ENCODE data around the gene EPAS1.

The EPAS1 gene

GRCh38 chr2:46296840-46297545, at the start of gene EPAS1:
Gene EPAS1 (plus strand): TSS chr2:46297407. CDS start chr2:46297912, 505 bp downstream.
- H3K4me3 ChIP-seq (ENCODE audit: low read depth in 1 of 2, low read length in 2 of 2) = peak within 1 kb of the TSS; percentile 86 to 89
- no peaks in the 10 kb centered on the region for H3K27me3 ChIP-seq (ENCODE audit: control insufficient read depth in 1 of 2, insufficient read depth in 2 of 2, low read length in 2 of 2)
- H3K9me3 ChIP-seq (ENCODE audit: control insufficient read depth in 1 of 2, low read length in 2 of 2) = no peaks in the 10 kb centered on the region
- no peaks in the 10 kb centered on the region for H3K36me3 ChIP-seq (ENCODE audit: control insufficient read depth in 1 of 2, insufficient read depth in 2 of 2, low read length in 2 of 2)
- peaks cover 22 to 28% of the 10 kb centered on the region in 2 donors for H3K4me1 ChIP-seq (ENCODE audit: control insufficient read depth in 1 of 2, insufficient read depth in 2 of 2, low read length in 2 of 2)
- peak within 1 kb of the TSS; percentile 78 to 91 for H3K9ac ChIP-seq (ENCODE audit: low read depth in 1 of 2, low read length in 2 of 2)
- peak within 1 kb of the TSS; percentile 94 for H3K27ac ChIP-seq (ENCODE audit: low read depth, low read length)

DNA sequence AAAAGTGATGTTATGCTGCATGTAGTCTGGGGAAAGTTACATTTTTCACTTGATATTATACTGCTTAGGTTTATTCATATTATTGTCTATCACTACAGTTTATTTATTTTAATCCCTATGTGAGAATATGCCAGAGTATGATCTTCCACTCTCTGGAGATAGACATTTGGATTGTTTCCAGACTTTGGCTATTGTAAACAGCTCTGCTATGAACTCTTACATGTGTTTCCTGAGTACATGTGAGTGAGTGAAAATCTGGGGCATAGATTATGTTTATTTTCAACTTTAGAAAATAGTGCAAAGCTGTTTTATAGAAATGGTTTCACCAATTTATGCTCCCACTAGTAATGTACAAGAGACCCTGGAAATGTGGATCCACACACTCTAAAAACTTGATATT, 49.0 kb upstream of the EPAS1 start:
- Histone ChIP-seq H3K27ac (ENCODE audit: low read depth, low read length) (no peak overlapping the region), H3K9ac (ENCODE audit: low read depth in 1 of 2, low read length in 2 of 2) (no peak overlapping the region), H3K4me3 (ENCODE audit: low read depth in 1 of 2, low read length in 2 of 2) (no peak overlapping the region), H3K4me1 (ENCODE audit: control insufficient read depth in 1 of 2, insufficient read depth in 2 of 2, low read length in 2 of 2) (no peaks in the 10 kb centered on the region), H3K27me3 (ENCODE audit: control insufficient read depth in 1 of 2, insufficient read depth in 2 of 2, low read length in 2 of 2) (no peaks in the 10 kb centered on the region), H3K36me3 (ENCODE audit: control insufficient read depth in 1 of 2, insufficient read depth in 2 of 2, low read length in 2 of 2) (no peaks in the 10 kb centered on the region), H3K9me3 (ENCODE audit: control insufficient read depth in 1 of 2, low read length in 2 of 2) (no peaks in the 10 kb centered on the region)

DNA sequence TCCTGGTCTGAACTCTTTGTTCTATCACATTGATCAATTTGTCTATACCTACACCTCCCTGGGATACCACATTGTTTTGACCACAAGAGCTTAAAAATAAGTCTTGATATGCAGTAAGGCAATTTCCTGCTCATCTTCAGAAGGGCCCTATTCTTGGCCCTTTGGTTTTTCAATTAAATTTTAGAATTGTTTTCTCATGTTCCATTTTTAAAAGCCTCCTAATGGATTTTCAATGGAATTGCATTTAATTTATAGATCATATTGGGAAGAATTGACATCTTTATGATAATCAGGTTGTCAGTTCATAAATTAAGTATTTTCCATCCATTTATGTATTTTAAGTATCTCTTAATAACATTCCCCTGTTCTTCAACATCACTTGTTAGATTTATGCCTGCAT, 47.6 kb upstream of the EPAS1 start:
- Histone ChIP-seq H3K4me1 (ENCODE audit: control insufficient read depth in 1 of 2, insufficient read depth in 2 of 2, low read length in 2 of 2) (no peaks in the 10 kb centered on the region), H3K9me3 (ENCODE audit: control insufficient read depth in 1 of 2, low read length in 2 of 2) (no peaks in the 10 kb centered on the region), H3K9ac (ENCODE audit: low read depth in 1 of 2, low read length in 2 of 2) (no peak overlapping the region), H3K36me3 (ENCODE audit: control insufficient read depth in 1 of 2, insufficient read depth in 2 of 2, low read length in 2 of 2) (no peaks in the 10 kb centered on the region), H3K27me3 (ENCODE audit: control insufficient read depth in 1 of 2, insufficient read depth in 2 of 2, low read length in 2 of 2) (no peaks in the 10 kb centered on the region), H3K4me3 (ENCODE audit: low read depth in 1 of 2, low read length in 2 of 2) (no peak overlapping the region), H3K27ac (ENCODE audit: low read depth, low read length) (no peak overlapping the region)

DNA sequence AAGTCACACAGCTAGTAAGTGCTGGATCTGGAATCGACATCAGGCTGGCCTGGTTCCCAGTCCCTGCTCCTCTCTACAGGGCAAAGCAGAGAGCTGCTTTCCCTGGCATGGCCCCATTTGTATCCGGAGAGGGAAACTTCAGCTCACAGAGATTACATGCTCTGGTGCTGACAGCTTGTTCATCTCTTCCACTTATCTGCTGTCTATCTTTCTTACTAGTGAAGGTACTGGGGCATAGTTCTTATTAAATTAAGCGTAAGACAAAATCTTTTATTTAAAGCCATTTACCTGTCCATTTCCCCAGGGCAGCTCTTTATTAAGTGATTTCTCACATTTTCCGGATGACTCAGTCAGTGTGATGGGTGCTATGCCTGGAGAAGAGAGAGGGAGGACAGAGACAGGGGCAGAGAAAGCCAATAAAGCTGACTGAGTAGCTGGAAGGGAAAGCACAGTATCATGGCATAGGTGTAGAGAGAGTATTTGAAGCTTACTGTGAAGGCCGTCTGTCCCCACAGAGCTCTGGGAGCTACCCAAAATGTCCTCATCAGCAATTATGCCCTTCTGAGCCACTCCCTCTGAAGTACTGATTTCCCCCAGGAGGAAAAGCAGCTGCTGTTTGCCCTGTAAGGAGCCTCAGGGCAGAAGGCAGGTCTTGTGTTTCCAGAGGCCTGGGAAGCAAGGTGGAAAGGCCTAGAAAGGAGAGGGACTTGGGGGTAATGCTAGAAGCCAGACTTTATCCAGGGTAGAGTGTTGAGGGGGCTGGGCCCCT, 44.1 kb upstream of the EPAS1 start:
- H3K27ac ChIP-seq (ENCODE audit: low read depth, low read length) = no peak overlapping the region
- no peaks in the 10 kb centered on the region for H3K9me3 ChIP-seq (ENCODE audit: control insufficient read depth in 1 of 2, low read length in 2 of 2)
- H3K9ac ChIP-seq (ENCODE audit: low read depth in 1 of 2, low read length in 2 of 2) = no peak overlapping the region
- no peaks in the 10 kb centered on the region for H3K36me3 ChIP-seq (ENCODE audit: control insufficient read depth in 1 of 2, insufficient read depth in 2 of 2, low read length in 2 of 2)
- H3K4me3 ChIP-seq (ENCODE audit: low read depth in 1 of 2, low read length in 2 of 2) = no peak overlapping the region
- H3K27me3 ChIP-seq (ENCODE audit: control insufficient read depth in 1 of 2, insufficient read depth in 2 of 2, low read length in 2 of 2) = no peaks in the 10 kb centered on the region
- H3K4me1 ChIP-seq (ENCODE audit: control insufficient read depth in 1 of 2, insufficient read depth in 2 of 2, low read length in 2 of 2) = no peaks in the 10 kb centered on the region

- Histone ChIP-seq H3K4me3 (ENCODE audit: low read depth in 1 of 2, low read length in 2 of 2) (no peak overlapping the region), H3K27ac (ENCODE audit: low read depth, low read length) (no peak overlapping the region), H3K4me1 (ENCODE audit: control insufficient read depth in 1 of 2, insufficient read depth in 2 of 2, low read length in 2 of 2) (peaks cover 3 to 5% of the 10 kb centered on the region in 2 donors), H3K9me3 (ENCODE audit: control insufficient read depth in 1 of 2, low read length in 2 of 2) (no peaks in the 10 kb centered on the region), H3K9ac (ENCODE audit: low read depth in 1 of 2, low read length in 2 of 2) (no peak overlapping the region), H3K36me3 (ENCODE audit: control insufficient read depth in 1 of 2, insufficient read depth in 2 of 2, low read length in 2 of 2) (no peaks in the 10 kb centered on the region), H3K27me3 (ENCODE audit: control insufficient read depth in 1 of 2, insufficient read depth in 2 of 2, low read length in 2 of 2) (no peaks in the 10 kb centered on the region)
Observed at GRCh38 chr2:46254474-46254873, 42.7 kb upstream of the EPAS1 start.

DNA sequence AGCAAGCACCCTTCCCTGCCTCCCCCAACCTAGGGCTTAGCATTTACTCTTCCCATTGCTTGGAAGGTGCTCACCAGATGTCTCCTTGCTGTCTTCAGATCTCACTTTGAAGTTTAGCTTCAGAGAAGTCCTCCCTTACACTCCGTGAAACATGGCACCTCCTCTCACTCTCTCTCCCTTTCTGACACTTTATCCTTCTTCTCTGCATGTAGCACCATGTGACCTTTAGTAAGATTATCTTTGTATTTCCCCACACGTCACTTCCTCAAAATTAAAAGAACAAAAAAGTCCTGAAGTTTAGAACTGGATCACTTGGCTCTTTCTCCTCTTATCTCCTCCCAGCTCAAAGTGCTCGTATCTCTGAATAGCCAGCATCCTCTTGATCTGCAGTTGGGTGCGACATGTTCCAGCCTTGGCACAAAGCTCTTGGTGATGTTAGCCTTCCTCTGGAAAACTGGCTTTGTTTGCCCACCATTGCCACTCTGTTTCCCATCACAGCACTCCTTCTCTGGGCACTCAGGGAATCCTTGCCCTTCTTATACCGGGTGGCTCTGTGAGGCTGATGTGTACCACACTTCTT, 40.6 kb upstream of the EPAS1 start:
- Histone ChIP-seq H3K4me1 (ENCODE audit: control insufficient read depth in 1 of 2, insufficient read depth in 2 of 2, low read length in 2 of 2) (peaks cover 7 to 8% of the 10 kb centered on the region in 2 donors), H3K36me3 (ENCODE audit: control insufficient read depth in 1 of 2, insufficient read depth in 2 of 2, low read length in 2 of 2) (no peaks in the 10 kb centered on the region), H3K27me3 (ENCODE audit: control insufficient read depth in 1 of 2, insufficient read depth in 2 of 2, low read length in 2 of 2) (no peaks in the 10 kb centered on the region), H3K9me3 (ENCODE audit: control insufficient read depth in 1 of 2, low read length in 2 of 2) (no peaks in the 10 kb centered on the region), H3K27ac (ENCODE audit: low read depth, low read length) (no peak overlapping the region), H3K9ac (ENCODE audit: low read depth in 1 of 2, low read length in 2 of 2) (no peak overlapping the region), H3K4me3 (ENCODE audit: low read depth in 1 of 2, low read length in 2 of 2) (no peak overlapping the region)

GRCh38 chr2:46257476-46257875, 39.7 kb upstream of the EPAS1 start:
- H3K4me3 ChIP-seq (ENCODE audit: low read depth in 1 of 2, low read length in 2 of 2) = no peak overlapping the region
- H3K9ac ChIP-seq (ENCODE audit: low read depth in 1 of 2, low read length in 2 of 2) = no peak overlapping the region
- no peaks in the 10 kb centered on the region for H3K9me3 ChIP-seq (ENCODE audit: control insufficient read depth in 1 of 2, low read length in 2 of 2)
- H3K27me3 ChIP-seq (ENCODE audit: control insufficient read depth in 1 of 2, insufficient read depth in 2 of 2, low read length in 2 of 2) = no peaks in the 10 kb centered on the region
- H3K4me1 ChIP-seq (ENCODE audit: control insufficient read depth in 1 of 2, insufficient read depth in 2 of 2, low read length in 2 of 2) = peaks cover 7 to 8% of the 10 kb centered on the region in 2 donors
- peak overlapping the region; percentile 2 for H3K27ac ChIP-seq (ENCODE audit: low read depth, low read length)
- no peaks in the 10 kb centered on the region for H3K36me3 ChIP-seq (ENCODE audit: control insufficient read depth in 1 of 2, insufficient read depth in 2 of 2, low read length in 2 of 2)

DNA sequence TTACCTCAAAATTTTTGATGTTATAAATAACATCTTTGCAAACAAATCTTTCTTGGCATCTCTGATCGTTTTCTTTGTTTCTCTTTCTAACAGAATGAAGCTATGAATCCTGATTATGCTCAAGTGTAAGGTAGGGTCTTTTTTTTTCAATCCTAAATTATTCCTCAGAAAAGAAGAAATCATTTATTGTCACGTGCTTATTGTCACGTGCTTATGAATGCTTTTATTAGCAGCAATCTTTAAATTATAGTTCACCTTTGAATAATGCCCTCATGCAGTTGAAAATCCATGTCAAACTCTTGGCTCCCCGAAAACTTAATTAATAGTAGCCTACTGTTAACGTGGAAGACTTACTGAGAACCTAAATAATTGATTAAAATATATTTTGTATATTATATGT, 39.2 kb upstream of the EPAS1 start:
- Histone ChIP-seq H3K27me3 (ENCODE audit: control insufficient read depth in 1 of 2, insufficient read depth in 2 of 2, low read length in 2 of 2) (no peaks in the 10 kb centered on the region), H3K9ac (ENCODE audit: low read depth in 1 of 2, low read length in 2 of 2) (no peak overlapping the region), H3K36me3 (ENCODE audit: control insufficient read depth in 1 of 2, insufficient read depth in 2 of 2, low read length in 2 of 2) (no peaks in the 10 kb centered on the region), H3K9me3 (ENCODE audit: control insufficient read depth in 1 of 2, low read length in 2 of 2) (no peaks in the 10 kb centered on the region), H3K4me3 (ENCODE audit: low read depth in 1 of 2, low read length in 2 of 2) (no peak overlapping the region), H3K4me1 (ENCODE audit: control insufficient read depth in 1 of 2, insufficient read depth in 2 of 2, low read length in 2 of 2) (peaks cover 7 to 8% of the 10 kb centered on the region in 2 donors), H3K27ac (ENCODE audit: low read depth, low read length) (no peak overlapping the region)

DNA sequence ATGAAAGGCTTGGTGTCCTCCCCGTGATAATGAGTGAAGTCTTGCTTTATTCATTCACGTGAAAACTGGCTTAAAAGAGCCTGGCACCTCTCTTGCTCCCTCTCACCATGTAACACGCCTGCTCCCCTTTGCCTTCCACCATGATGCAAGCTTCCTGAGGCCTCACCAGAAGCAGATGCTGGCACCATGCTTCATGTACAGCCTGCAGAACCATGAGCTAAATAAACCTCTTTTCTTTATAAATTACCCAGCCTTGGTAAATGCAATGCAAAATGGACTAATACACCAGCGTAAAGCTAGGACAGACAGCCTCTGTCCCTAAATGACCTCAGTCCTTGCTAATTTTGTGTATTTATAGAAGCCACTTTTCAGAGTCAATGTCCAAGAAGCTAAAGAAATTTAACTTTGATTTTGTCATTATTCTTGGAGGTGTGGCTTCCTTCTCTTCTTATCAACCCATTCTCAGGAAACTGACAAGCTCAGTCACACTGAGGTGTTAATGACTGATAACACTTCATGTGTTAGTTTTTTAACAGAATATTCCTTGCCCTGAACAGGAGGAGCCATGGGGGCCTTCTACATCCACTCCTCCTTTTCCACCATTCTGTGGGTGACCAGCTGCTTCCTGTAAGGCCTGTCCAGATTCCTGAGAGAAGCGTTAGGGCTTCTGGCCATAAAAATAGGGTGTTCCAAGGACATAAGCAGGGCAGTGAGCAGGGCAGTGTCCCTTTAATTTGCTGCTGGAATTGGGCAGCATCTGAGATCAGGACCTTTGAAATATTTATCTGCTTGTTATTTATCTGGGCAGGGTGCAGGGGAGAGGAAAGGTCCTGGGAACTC, 38.0 kb upstream of the EPAS1 start:
- Histone ChIP-seq H3K27ac (ENCODE audit: low read depth, low read length) (no peak overlapping the region), H3K9ac (ENCODE audit: low read depth in 1 of 2, low read length in 2 of 2) (no peak overlapping the region), H3K4me3 (ENCODE audit: low read depth in 1 of 2, low read length in 2 of 2) (no peak overlapping the region), H3K9me3 (ENCODE audit: control insufficient read depth in 1 of 2, low read length in 2 of 2) (no peaks in the 10 kb centered on the region), H3K4me1 (ENCODE audit: control insufficient read depth in 1 of 2, insufficient read depth in 2 of 2, low read length in 2 of 2) (peaks cover 7 to 8% of the 10 kb centered on the region in 2 donors), H3K36me3 (ENCODE audit: control insufficient read depth in 1 of 2, insufficient read depth in 2 of 2, low read length in 2 of 2) (no peaks in the 10 kb centered on the region), H3K27me3 (ENCODE audit: control insufficient read depth in 1 of 2, insufficient read depth in 2 of 2, low read length in 2 of 2) (no peaks in the 10 kb centered on the region)

All from duodenal mucosa (tissue), 2 donors.